ENCODE results near the gene OCRL. TPM values are rescaled to one million over a fixed set of nuclear protein-coding genes. Genes with fewer than 3 reads are reported as not detected.

OCRL gene
- total RNA-seq, 1 donor from 2014 or later, result 25.3 TPM

GRCh38 chrX:129512409-129512808 lies 27.6 kb upstream of the OCRL start:
- peaks cover 37% of the 10 kb centered on the region for H3K36me3 Mint-ChIP-seq
- no peaks in the 10 kb centered on the region for H3K4me1 Mint-ChIP-seq
- no peak for DNase-seq (ENCODE audit: low spot score)
- H3F3A ChIP-seq (ENCODE audit: low read depth), result no peaks in the 10 kb centered on the region
- H3K4me3 ChIP-seq, result no peak overlapping the region
- H3K27me3 ChIP-seq, result no peaks in the 10 kb centered on the region
- peaks cover 18% of the 10 kb centered on the region for H3K79me2 ChIP-seq (ENCODE audit: low read depth)
- TF ChIP-seq EZH2phosphoT487 (IDR thresholded peaks at IDR 0.05) (no peak), EZH2 (IDR thresholded peaks at IDR 0.05) (no peak), CTCF (IDR thresholded peaks at IDR 0.05) (no peak)
- no peak overlapping the region for H3K4me3 Mint-ChIP-seq
- no peaks in the 10 kb centered on the region for H4K20me1 ChIP-seq (ENCODE audit: low read depth)
- no peak overlapping the region for H3K27ac Mint-ChIP-seq
- no peaks in the 10 kb centered on the region for H3K9me3 ChIP-seq (ENCODE audit: low read depth)
- peaks cover 22% of the 10 kb centered on the region for H3K36me3 ChIP-seq
- H3K27ac ChIP-seq, result no peak overlapping the region
- no peak overlapping the region for H2AFZ ChIP-seq (replicated peaks)
- no peaks in the 10 kb centered on the region for H3K4me1 ChIP-seq
- no peak overlapping the region for H3K9ac ChIP-seq
- H3K9me3 Mint-ChIP-seq, result no peaks in the 10 kb centered on the region
- H3K27me3 Mint-ChIP-seq (ENCODE audit: insufficient read depth, low read depth), result no peaks in the 10 kb centered on the region
- H3K4me2 ChIP-seq, result no peak overlapping the region

- peaks cover 8% of the 10 kb centered on the region for H3K36me3 ChIP-seq
- H3K4me1 ChIP-seq, result no peaks in the 10 kb centered on the region
- DNase-seq (ENCODE audit: low spot score), result no peak
- no peak overlapping the region for H3K27ac ChIP-seq
- peaks cover 5% of the 10 kb centered on the region for H4K20me1 ChIP-seq (ENCODE audit: low read depth)
- no peaks in the 10 kb centered on the region for H3K9me3 Mint-ChIP-seq
- no peak overlapping the region for H3K4me2 ChIP-seq
- H3K27ac Mint-ChIP-seq, result no peak overlapping the region
- H3K4me3 Mint-ChIP-seq, result no peak overlapping the region
- TF ChIP-seq CTCF (IDR thresholded peaks at IDR 0.05) (no peak), EZH2 (IDR thresholded peaks at IDR 0.05) (no peak), EZH2phosphoT487 (IDR thresholded peaks at IDR 0.05) (no peak)
- no peaks in the 10 kb centered on the region for H3K9me3 ChIP-seq (ENCODE audit: low read depth)
- H3K4me1 Mint-ChIP-seq, result peaks cover 10% of the 10 kb centered on the region
- H3K79me2 ChIP-seq (ENCODE audit: low read depth), result peaks cover 58% of the 10 kb centered on the region
- H3K27me3 ChIP-seq, result no peaks in the 10 kb centered on the region
- H2AFZ ChIP-seq (replicated peaks), result no peak overlapping the region
- H3F3A ChIP-seq (ENCODE audit: low read depth), result peaks cover 4% of the 10 kb centered on the region
- no peak overlapping the region for H3K9ac ChIP-seq
- no peaks in the 10 kb centered on the region for H3K27me3 Mint-ChIP-seq (ENCODE audit: insufficient read depth, low read depth)
- peaks cover 17% of the 10 kb centered on the region for H3K36me3 Mint-ChIP-seq
- H3K4me3 ChIP-seq, result no peak overlapping the region
Observed at GRCh38 chrX:129516402-129516801, 23.7 kb upstream of the OCRL start.

GRCh38 chrX:129520151-129520550 lies 19.9 kb upstream of the OCRL start:
- H3K4me3 Mint-ChIP-seq, result no peak overlapping the region
- H3K36me3 ChIP-seq, result no peaks in the 10 kb centered on the region

More at GRCh38 chrX:129520151-129520550, 19.9 kb upstream of the OCRL start:
- Histone ChIP-seq H3K4me1 (no peaks in the 10 kb centered on the region), H4K20me1 (ENCODE audit: low read depth) (peaks cover 5% of the 10 kb centered on the region), H3K9ac (no peak overlapping the region), H2AFZ (replicated peaks) (no peak overlapping the region), H3K27ac (no peak overlapping the region), H3K4me3 (no peak overlapping the region), H3K4me2 (no peak overlapping the region), H3K9me3 (ENCODE audit: low read depth) (peaks cover 6% of the 10 kb centered on the region), H3F3A (ENCODE audit: low read depth) (peaks cover 16% of the 10 kb centered on the region), H3K79me2 (ENCODE audit: low read depth) (peaks cover 67% of the 10 kb centered on the region), H3K27me3 (no peaks in the 10 kb centered on the region)
- H3K27ac Mint-ChIP-seq, result no peak overlapping the region
- no peak for DNase-seq (ENCODE audit: low spot score)
- H3K9me3 Mint-ChIP-seq, result no peaks in the 10 kb centered on the region
- H3K4me1 Mint-ChIP-seq, result peaks cover 14% of the 10 kb centered on the region
- no peak for TF ChIP-seq EZH2phosphoT487 (IDR thresholded peaks at IDR 0.05)
- TF ChIP-seq EZH2 (IDR thresholded peaks at IDR 0.05), result no peak
- TF ChIP-seq CTCF (IDR thresholded peaks at IDR 0.05), result no peak
- peaks cover 3% of the 10 kb centered on the region for H3K27me3 Mint-ChIP-seq (ENCODE audit: insufficient read depth, low read depth)
- peaks cover 4% of the 10 kb centered on the region for H3K36me3 Mint-ChIP-seq
